ENCODE measurements around the gene CDPF1. TPM values are rescaled to one million over a fixed set of nuclear protein-coding genes. Genes with fewer than 3 reads are reported as not detected.

Gene CDPF1
- polyA plus RNA-seq, 1 donor (not counting 4 experiments of a cell fraction or from before 2014, with no cell fraction given): 5.9 TPM

GRCh38 chr22:46280063-46280817 is 30.1 kb upstream of the CDPF1 start:
- DNase-seq (ENCODE audit: low read depth, low spot score) (no peak), FAIRE-seq (no peak)
- dilution Hi-C loops (cut with MboI; ENCODE audit: extremely low pct_ligation_motif_present, low sequenced_read_pairs): no loop called here
- Histone ChIP-seq H3K4me2 (ENCODE audit: control insufficient read depth, extremely low read depth, insufficient read depth, low read depth, low read length) (no peak overlapping the region), H4K20me1 (ENCODE audit: control insufficient read depth, extremely low read depth, insufficient read depth, low read length) (no peaks in the 10 kb centered on the region), H3K27ac (ENCODE audit: control insufficient read depth, insufficient read depth, low read length) (no peak overlapping the region), H3K9me1 (ENCODE audit: control insufficient read depth, extremely low read depth, insufficient read depth, low read length) (no peaks in the 10 kb centered on the region), H3K4me3 (ENCODE audit: control insufficient read depth in 2 of 3, extremely low read depth in 1 of 3, insufficient read depth in 2 of 3, low read depth in 1 of 3, low read length in 3 of 3) (no peak overlapping the region), H3K9me3 (ENCODE audit: control insufficient read depth, low read depth, low read length) (no peaks in the 10 kb centered on the region), H2AFZ (ENCODE audit: control insufficient read depth, low read length) (no peak overlapping the region), H3K9ac (ENCODE audit: control insufficient read depth, extremely low read depth, insufficient read depth, low read length) (no peak overlapping the region), H3K4me1 (ENCODE audit: control insufficient read depth, extremely low read depth, insufficient read depth, low read length) (no peaks in the 10 kb centered on the region), H3K27me3 (ENCODE audit: control insufficient read depth, extremely low read depth, insufficient read depth, low read length) (no peaks in the 10 kb centered on the region), H3K79me2 (ENCODE audit: control insufficient read depth, insufficient read depth, low read length) (no peaks in the 10 kb centered on the region), H3K36me3 (ENCODE audit: control insufficient read depth in 2 of 2, extremely low read depth in 1 of 2, insufficient read depth in 2 of 2, low read length in 2 of 2) (peaks cover 14 to 24% of the 10 kb centered on the region in 2 experiments)
- TF ChIP-seq EZH2 (IDR thresholded peaks at IDR 0.05; ENCODE audit: low read length) (no peak), CTCF (optimal IDR thresholded peaks at IDR 0.05 in 1 of 3, IDR thresholded peaks at IDR 0.05 in 1 of 3, conservative IDR thresholded peaks at IDR 0.05 in 1 of 3; ENCODE audit: extremely low read depth in 1 of 3, insufficient read depth in 2 of 3, low read length in 3 of 3) (no peak)

- Histone ChIP-seq H2AFZ (ENCODE audit: control insufficient read depth, low read length) (no peak overlapping the region), H3K27ac (ENCODE audit: control insufficient read depth, insufficient read depth, low read length) (no peak overlapping the region), H4K20me1 (ENCODE audit: control insufficient read depth, extremely low read depth, insufficient read depth, low read length) (no peaks in the 10 kb centered on the region), H3K9me1 (ENCODE audit: control insufficient read depth, extremely low read depth, insufficient read depth, low read length) (no peaks in the 10 kb centered on the region), H3K4me2 (ENCODE audit: control insufficient read depth, extremely low read depth, insufficient read depth, low read depth, low read length) (no peak overlapping the region), H3K9me3 (ENCODE audit: control insufficient read depth, low read depth, low read length) (no peaks in the 10 kb centered on the region), H3K79me2 (ENCODE audit: control insufficient read depth, insufficient read depth, low read length) (no peaks in the 10 kb centered on the region), H3K4me3 (ENCODE audit: control insufficient read depth in 2 of 3, extremely low read depth in 1 of 3, insufficient read depth in 2 of 3, low read depth in 1 of 3, low read length in 3 of 3) (no peak overlapping the region), H3K4me1 (ENCODE audit: control insufficient read depth, extremely low read depth, insufficient read depth, low read length) (no peaks in the 10 kb centered on the region), H3K9ac (ENCODE audit: control insufficient read depth, extremely low read depth, insufficient read depth, low read length) (no peak overlapping the region), H3K27me3 (ENCODE audit: control insufficient read depth, extremely low read depth, insufficient read depth, low read length) (no peaks in the 10 kb centered on the region), H3K36me3 (ENCODE audit: control insufficient read depth in 2 of 2, extremely low read depth in 1 of 2, insufficient read depth in 2 of 2, low read length in 2 of 2) (peaks cover 17 to 23% of the 10 kb centered on the region in 2 experiments)
- dilution Hi-C loops (cut with MboI; ENCODE audit: extremely low pct_ligation_motif_present, low sequenced_read_pairs): no loop called here
- DNase-seq (ENCODE audit: low read depth, low spot score) (no peak), FAIRE-seq (no peak)
- TF ChIP-seq CTCF (optimal IDR thresholded peaks at IDR 0.05 in 1 of 3, IDR thresholded peaks at IDR 0.05 in 1 of 3, conservative IDR thresholded peaks at IDR 0.05 in 1 of 3; ENCODE audit: extremely low read depth in 1 of 3, insufficient read depth in 2 of 3, low read length in 3 of 3): no peak
- no peak for TF ChIP-seq EZH2 (IDR thresholded peaks at IDR 0.05; ENCODE audit: low read length)
Observed at GRCh38 chr22:46278656-46279645, 28.9 kb upstream of the CDPF1 start.

Data from keratinocyte (primary cell).